Medulla oblongata (tissue), 1 donor: ENCODE results near the gene MED4.

Source experiments
- DNase-seq: peaks from one replicate; pipeline ENCODE4 v3.0.0-alpha.2; 2015; ENCODE audit errors: extremely low spot score

MED4 gene

GRCh38 chr13:48037346-48038173 is 57.3 kb downstream of the MED4 start, which contains the start of gene NUDT15:
Gene NUDT15, plus strand, starts transcription at chr13:48037726. Its CDS starts 21 bp downstream, at chr13:48037747.
- peak; percentile 96 for DNase-seq

DNA sequence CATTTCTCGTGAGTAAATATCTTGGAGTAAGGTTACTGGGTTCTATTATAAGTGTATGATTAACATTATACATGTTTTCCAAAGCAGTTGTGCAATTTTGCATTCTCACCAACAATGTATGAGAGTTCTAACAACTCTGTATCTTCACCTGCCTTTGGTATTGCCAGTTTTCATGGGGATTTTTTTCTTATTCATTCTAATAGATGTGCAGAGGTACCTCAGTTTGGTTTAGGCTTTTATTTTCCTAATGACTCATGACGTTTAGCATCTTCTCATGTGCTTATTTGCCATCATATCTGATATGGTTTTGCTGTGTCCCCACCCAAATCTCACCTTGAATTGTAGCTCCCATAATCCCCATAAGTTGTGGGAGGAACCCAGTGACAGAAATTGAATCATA is 65.0 kb downstream of the MED4 start:
- DNase-seq: no peak

GRCh38 chr13:48028066-48028465 is 66.8 kb downstream of the MED4 start:
- DNase-seq: no peak
